Cardiac fibroblast (primary cell): ENCODE results near the gene PEAR1.

Experiments
- DNase-seq, 2 donors: peaks; one replicate each; pipeline versions ENCODE4 v3.0.0 to v3.0.0-alpha.2; 2010; ENCODE audit warnings: low read depth in 2 of 2
- H3K4me3 ChIP-seq, 2 donors: replicated peaks in 1 of 2; 1 replicate in 1 of 2; 2 replicates in 1 of 2; pipeline ENCODE4 v1.5.1; 2011; ENCODE audit warnings: low read depth in 2 of 2, low read length in 2 of 2, mild to moderate bottlenecking in 2 of 2, moderate library complexity in 1 of 2
- TF ChIP-seq, protein P1 (sequence below): IDR thresholded peaks from one replicate; pipeline ENCODE4 v1.5.1; 2011; ENCODE audit warnings: low read depth, mild to moderate bottlenecking, low read length, inconsistent platforms

The PEAR1 gene

GRCh38 chr1:156894001-156894400, 483 bp downstream of the PEAR1 start:
- TF ChIP-seq, protein P1, sequence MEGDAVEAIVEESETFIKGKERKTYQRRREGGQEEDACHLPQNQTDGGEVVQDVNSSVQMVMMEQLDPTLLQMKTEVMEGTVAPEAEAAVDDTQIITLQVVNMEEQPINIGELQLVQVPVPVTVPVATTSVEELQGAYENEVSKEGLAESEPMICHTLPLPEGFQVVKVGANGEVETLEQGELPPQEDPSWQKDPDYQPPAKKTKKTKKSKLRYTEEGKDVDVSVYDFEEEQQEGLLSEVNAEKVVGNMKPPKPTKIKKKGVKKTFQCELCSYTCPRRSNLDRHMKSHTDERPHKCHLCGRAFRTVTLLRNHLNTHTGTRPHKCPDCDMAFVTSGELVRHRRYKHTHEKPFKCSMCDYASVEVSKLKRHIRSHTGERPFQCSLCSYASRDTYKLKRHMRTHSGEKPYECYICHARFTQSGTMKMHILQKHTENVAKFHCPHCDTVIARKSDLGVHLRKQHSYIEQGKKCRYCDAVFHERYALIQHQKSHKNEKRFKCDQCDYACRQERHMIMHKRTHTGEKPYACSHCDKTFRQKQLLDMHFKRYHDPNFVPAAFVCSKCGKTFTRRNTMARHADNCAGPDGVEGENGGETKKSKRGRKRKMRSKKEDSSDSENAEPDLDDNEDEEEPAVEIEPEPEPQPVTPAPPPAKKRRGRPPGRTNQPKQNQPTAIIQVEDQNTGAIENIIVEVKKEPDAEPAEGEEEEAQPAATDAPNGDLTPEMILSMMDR, result no peak
- peak in 1 of 2 donors; percentile 32 for DNase-seq
- H3K4me3 ChIP-seq, result peak overlapping the region; percentile 59 to 68

GRCh38 chr1:156894711-156895454, 1.4 kb downstream of the PEAR1 start:
- H3K4me3 ChIP-seq, result peak overlapping the region; percentile 59 to 68
- TF ChIP-seq, protein P1, result no peak
- DNase-seq, result peak; percentile 61 to 63

GRCh38 chr1:156895455-156895812, 1.9 kb downstream of the PEAR1 start:
- H3K4me3 ChIP-seq, result peak overlapping the region in 1 of 2 donors; percentile 68
- TF ChIP-seq, protein P1, result no peak
- DNase-seq, result peak in 1 of 2 donors; percentile 59

DNA sequence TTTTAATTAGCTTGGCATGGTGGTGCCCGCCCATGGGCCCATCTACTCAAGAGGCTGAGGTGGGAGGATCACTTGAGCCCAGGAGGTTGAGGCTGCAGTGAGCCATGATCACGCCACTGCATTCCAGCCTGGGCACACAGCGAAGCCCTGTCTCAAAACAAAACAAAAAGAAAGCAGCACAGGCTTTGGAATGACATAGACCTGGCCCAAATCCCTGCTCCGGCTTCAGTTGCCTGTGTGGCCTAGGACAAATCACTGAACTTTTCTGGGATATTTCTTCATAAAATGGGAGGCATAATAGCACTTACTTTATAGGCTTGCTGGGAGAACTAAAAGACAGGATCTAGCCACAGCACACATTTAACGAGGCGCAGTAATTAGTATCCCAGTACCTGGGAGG, 2.4 kb downstream of the PEAR1 start:
- H3K4me3 ChIP-seq, result no peak overlapping the region
- DNase-seq, result peak in 1 of 2 donors; percentile 28
- TF ChIP-seq, protein P1, result no peak

- TF ChIP-seq, protein P1, result no peak
- DNase-seq, result peak; percentile 87 to 94
- H3K4me3 ChIP-seq, result peak overlapping the region in 1 of 2 donors; percentile 28
These were observed 3.0 kb downstream of the PEAR1 start for GRCh38 chr1:156896490-156897033.

DNA sequence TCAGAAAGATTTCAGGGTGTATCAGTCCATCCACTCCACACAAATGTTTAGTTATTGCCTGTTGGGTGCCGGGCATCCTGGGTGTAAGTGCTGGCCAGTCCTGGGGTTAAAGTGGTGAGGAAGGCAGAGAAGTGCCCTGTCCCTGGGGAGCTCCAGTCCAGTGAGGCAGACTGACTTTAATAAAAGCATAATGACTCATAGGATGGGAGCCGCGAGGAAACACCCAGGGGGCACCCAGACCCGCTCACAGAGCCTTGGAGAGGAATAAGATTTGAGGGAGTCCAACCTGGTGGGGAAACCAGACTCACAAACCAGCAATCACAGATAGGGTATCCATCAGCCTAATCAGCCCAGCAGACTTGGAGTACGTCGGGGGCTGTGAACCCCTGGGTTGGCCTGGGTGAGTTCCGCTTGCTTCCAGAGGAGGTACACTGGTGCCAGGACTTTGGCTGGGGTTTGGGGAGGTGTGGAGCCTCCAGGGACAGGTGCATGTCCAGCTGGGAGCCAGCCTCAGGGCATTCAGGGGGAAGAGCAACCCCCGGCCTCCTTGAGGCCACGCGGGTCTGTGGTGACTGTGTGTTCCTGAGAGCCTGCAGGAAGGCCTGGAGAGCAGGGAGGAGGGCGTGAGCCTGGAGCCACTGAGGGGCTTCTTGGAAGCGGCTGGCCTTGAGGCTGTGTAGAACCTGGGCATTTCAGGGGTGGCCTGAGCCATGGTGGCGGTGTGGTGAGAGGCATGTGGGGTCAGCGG, 3.7 kb downstream of the PEAR1 start:
- DNase-seq, result peak; percentile 57 to 91
- TF ChIP-seq, protein P1, result no peak
- H3K4me3 ChIP-seq, result peak overlapping the region in 1 of 2 donors; percentile 28
